Measurements from ENCODE around the gene TSPAN16. TPM values are rescaled to one million over a fixed set of nuclear protein-coding genes. Genes with fewer than 3 reads are reported as not detected.
A peak's percentile ranks its signal among the peaks of the same experiment; 100 is the strongest.
"Not testable (repeated sequence)": the region's sequence is repeated elsewhere in the genome, so short reads cannot be mapped to it uniquely, and the experiment has no call there.

TSPAN16 gene
- total RNA-seq, 1 donor from 2014 or later: not detected

GRCh38 chr19:11339254-11340098 lies 43.5 kb downstream of the TSPAN16 start, which contains the start of gene RAB3D:
RAB3D (minus strand) TSS chr19:11339657; CDS start chr19:11337399, 2,258 bp downstream.
- Mint-ChIP-seq H3K4me1 (peaks cover 26% of the 10 kb centered on the region), H3K27ac (no peak within 1 kb of the TSS)
- POLR2A ChIA-PET: interaction anchor here (0.6 to 2.2 kb wide), 6 partner anchors 13 to 679 kb away, joined by 3 to 13 read pairs (median 6); partner anchors contain the start of gene SWSAP1

GRCh38 chr19:11340099-11340467 lies 44.1 kb downstream of the TSPAN16 start:
- CTCF ChIA-PET: interaction anchor here (0.6 to 2.0 kb wide), 3 partner anchors 13 to 46 kb away, joined by 3 to 5 read pairs (median 3); no protein-coding TSS in a partner anchor
- peaks cover 30% of the 10 kb centered on the region for H3K36me3 Mint-ChIP-seq (ENCODE audit: low read depth)
- DNase-seq; ATAC-seq (ENCODE audit: low read depth); H3K9me3 Mint-ChIP-seq; intact Hi-C loops (cut with micrococcal nuclease); H3K27me3 Mint-ChIP-seq; H3K27ac Mint-ChIP-seq: not testable (repeated sequence)
- peak overlapping the region; percentile 81 for H3K4me3 Mint-ChIP-seq
- H3K4me1 Mint-ChIP-seq: peaks cover 30% of the 10 kb centered on the region
- POLR2A ChIA-PET: interaction anchor here (0.6 to 2.2 kb wide), 5 partner anchors 13 to 41 kb away, joined by 3 to 13 read pairs (median 5); partner anchors contain the start of gene SWSAP1

More at GRCh38 chr19:11339254-11340098, 43.5 kb downstream of the TSPAN16 start, which contains the start of gene RAB3D:
- Mint-ChIP-seq H3K36me3 (ENCODE audit: low read depth) (peaks cover 32% of the 10 kb centered on the region), H3K9me3 (no peaks in the 10 kb centered on the region), H3K27me3 (no peaks in the 10 kb centered on the region), H3K4me3 (peak within 1 kb of the TSS; percentile 81)
- CTCF ChIA-PET: interaction anchor here (0.6 to 2.0 kb wide), 3 partner anchors 12 to 45 kb away, joined by 3 to 5 read pairs (median 3); no protein-coding TSS in a partner anchor
- DNase-seq (peak; percentile 75), ATAC-seq (ENCODE audit: low read depth) (peak; percentile 99)
- intact Hi-C loops (cut with micrococcal nuclease): no loop called here
- TF ChIP-seq CTCF (IDR thresholded peaks at IDR 0.05): no peak

GRCh38 chr19:11342429-11342828 lies 46.5 kb downstream of the TSPAN16 start:
- H3K27me3 Mint-ChIP-seq: no peaks in the 10 kb centered on the region
- ATAC-seq (ENCODE audit: low read depth): no peak
- DNase-seq: no peak
- peaks cover 49% of the 10 kb centered on the region for H3K4me1 Mint-ChIP-seq
- peaks cover 21% of the 10 kb centered on the region for H3K36me3 Mint-ChIP-seq (ENCODE audit: low read depth)
- TF ChIP-seq CTCF (IDR thresholded peaks at IDR 0.05): no peak
- H3K9me3 Mint-ChIP-seq: no peaks in the 10 kb centered on the region
- intact Hi-C loops (cut with micrococcal nuclease): no loop called here
- CTCF ChIA-PET: no interaction called here
- no peak overlapping the region for H3K27ac Mint-ChIP-seq
- POLR2A ChIA-PET: interaction anchor here (1.4 kb wide), 1 partner anchor 33 kb away, joined by 3 read pairs; no protein-coding TSS in a partner anchor
- H3K4me3 Mint-ChIP-seq: no peak overlapping the region

GRCh38 chr19:11345122-11345803 lies 49.3 kb downstream of the TSPAN16 start:
- ChIA-PET CTCF (interaction anchor here (0.7 to 0.8 kb wide), 2 partner anchors 26 to 77 kb away, joined by 3 read pairs; no protein-coding TSS in a partner anchor), POLR2A (interaction anchor here (1.0 to 4.3 kb wide), 7 partner anchors 22 to 90 kb away, joined by 3 to 65 read pairs (median 3); partner anchors contain the start of genes ODAD3 and SWSAP1)
- peaks cover 19% of the 10 kb centered on the region for H3K36me3 Mint-ChIP-seq (ENCODE audit: low read depth)
- H3K4me3 Mint-ChIP-seq: peak overlapping the region; percentile 98
- H3K27me3 Mint-ChIP-seq: no peaks in the 10 kb centered on the region
- intact Hi-C loops (cut with micrococcal nuclease): loop anchor here (5.0 kb wide), 1 partner anchor 53 kb away; no protein-coding TSS in a partner anchor
- peak overlapping the region; percentile 93 for H3K27ac Mint-ChIP-seq
- H3K4me1 Mint-ChIP-seq: peaks cover 30% of the 10 kb centered on the region
- ATAC-seq (ENCODE audit: low read depth) (no peak), DNase-seq (no peak)
- no peaks in the 10 kb centered on the region for H3K9me3 Mint-ChIP-seq
- TF ChIP-seq CTCF (IDR thresholded peaks at IDR 0.05): no peak
